ENCODE measurements around the gene CTNNA1. TPM values are rescaled to one million over a fixed set of nuclear protein-coding genes. Genes with fewer than 3 reads are reported as not detected.
A peak's percentile ranks its signal among the peaks of the same experiment; 100 is the strongest.

Gene CTNNA1
- total RNA-seq, 3 donors from 2014 or later = 347 to 457 (median 380) TPM

DNA sequence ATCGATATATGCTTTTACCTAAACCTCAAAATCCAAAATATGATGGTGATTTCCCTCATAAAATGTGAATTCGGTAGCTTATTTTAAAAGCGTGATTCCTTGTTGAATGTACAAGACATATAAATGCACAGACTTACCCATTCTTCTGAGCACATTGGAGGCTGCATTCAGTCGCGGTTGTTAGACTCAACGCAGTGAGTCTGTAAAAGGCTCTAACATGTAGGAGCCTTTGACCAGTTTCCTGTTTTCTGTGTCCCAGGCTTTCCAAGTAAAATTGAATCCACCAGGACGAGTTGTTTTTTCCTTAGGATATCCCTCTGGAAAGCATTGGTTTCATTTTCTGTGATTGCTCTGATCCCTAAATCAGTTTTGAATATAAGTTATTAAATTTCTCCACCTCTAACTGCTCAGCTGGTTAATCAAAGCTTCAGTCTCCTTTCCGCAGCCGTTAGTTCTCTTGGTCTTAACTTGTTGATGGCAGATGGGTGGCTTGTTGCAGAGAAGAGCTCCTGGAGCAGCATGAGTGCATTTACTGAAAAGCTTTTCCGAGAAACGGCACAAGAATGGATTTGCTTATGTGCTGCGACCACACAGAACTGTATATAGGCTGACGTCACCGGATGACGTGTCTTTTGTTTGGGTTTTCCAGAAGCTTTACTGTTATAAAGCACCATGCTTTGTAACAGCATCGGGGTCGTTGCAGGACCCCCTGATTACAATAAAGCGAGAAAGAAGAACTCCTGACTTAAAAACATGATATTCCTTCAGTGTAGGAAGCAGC, 121.7 kb downstream of the CTNNA1 start, which contains the start of gene LRRTM2:
Gene LRRTM2, minus strand, starts transcription at position 565 of the 781 bp plus-strand sequence. Its CDS starts 424 bp downstream, at position 141.
- no peak within 1 kb of the TSS for H3K4me3 ChIP-seq
- H3K36me3 ChIP-seq (ENCODE audit: low read depth) = no peaks in the 10 kb centered on the region
- no peaks in the 10 kb centered on the region for H3K4me1 ChIP-seq (ENCODE audit: low read depth)
- TF ChIP-seq, protein P1, sequence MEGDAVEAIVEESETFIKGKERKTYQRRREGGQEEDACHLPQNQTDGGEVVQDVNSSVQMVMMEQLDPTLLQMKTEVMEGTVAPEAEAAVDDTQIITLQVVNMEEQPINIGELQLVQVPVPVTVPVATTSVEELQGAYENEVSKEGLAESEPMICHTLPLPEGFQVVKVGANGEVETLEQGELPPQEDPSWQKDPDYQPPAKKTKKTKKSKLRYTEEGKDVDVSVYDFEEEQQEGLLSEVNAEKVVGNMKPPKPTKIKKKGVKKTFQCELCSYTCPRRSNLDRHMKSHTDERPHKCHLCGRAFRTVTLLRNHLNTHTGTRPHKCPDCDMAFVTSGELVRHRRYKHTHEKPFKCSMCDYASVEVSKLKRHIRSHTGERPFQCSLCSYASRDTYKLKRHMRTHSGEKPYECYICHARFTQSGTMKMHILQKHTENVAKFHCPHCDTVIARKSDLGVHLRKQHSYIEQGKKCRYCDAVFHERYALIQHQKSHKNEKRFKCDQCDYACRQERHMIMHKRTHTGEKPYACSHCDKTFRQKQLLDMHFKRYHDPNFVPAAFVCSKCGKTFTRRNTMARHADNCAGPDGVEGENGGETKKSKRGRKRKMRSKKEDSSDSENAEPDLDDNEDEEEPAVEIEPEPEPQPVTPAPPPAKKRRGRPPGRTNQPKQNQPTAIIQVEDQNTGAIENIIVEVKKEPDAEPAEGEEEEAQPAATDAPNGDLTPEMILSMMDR (IDR thresholded peaks at IDR 0.05) = no peak
- peak in 1 of 3 donors; percentile 30 for DNase-seq
- H3K9me3 ChIP-seq = no peaks in the 10 kb centered on the region
- no peak for ATAC-seq
- intact Hi-C loops (cut with DNase I, micrococcal nuclease) = no loop called here

DNA sequence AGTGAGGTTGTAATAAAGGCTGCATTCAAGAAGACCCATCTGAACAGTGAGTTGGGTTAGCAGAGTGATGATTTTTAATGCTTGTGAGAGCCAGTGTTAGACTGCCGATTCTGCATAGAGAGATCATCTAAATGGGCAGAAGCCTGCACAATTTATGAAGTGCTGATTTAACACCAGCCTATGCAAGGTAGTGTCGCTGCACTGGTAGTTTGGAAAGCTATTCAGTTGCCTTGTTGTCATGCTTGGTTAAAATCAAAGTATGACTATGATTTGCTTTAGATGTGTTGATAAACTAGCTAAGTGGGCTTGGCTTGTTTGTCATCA, 122.3 kb downstream of the CTNNA1 start:
- TF ChIP-seq, protein P1 (IDR thresholded peaks at IDR 0.05) = no peak
- no peaks in the 10 kb centered on the region for H3K4me1 ChIP-seq (ENCODE audit: low read depth)
- no peak overlapping the region for H3K4me3 ChIP-seq
- intact Hi-C loops (cut with DNase I, micrococcal nuclease) = no loop called here
- no peaks in the 10 kb centered on the region for H3K36me3 ChIP-seq (ENCODE audit: low read depth)
- no peak for DNase-seq
- ATAC-seq = no peak
- H3K9me3 ChIP-seq = no peaks in the 10 kb centered on the region

DNA sequence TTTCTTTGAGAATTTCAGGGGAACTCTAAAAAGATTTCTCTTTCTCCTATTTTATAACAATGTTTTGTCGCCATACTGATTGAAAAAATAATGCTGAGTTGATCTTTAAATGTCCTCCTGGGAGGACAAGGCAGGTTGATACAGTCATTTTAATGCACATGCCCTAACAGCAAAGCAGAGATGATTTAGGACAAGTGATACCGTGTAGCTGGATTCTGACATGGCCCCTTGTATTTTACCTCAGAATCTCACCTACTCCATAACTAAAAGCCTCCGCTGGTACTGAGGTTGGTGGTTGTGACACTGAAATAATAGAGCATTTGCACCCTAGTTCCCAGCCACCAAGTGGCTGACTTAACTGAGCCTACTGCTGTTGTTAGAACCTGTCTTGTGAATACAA, 122.7 kb downstream of the CTNNA1 start:
- Histone ChIP-seq H3K4me1 (ENCODE audit: low read depth) (no peaks in the 10 kb centered on the region), H3K36me3 (ENCODE audit: low read depth) (no peaks in the 10 kb centered on the region), H3K9me3 (no peaks in the 10 kb centered on the region), H3K4me3 (no peak overlapping the region)
- intact Hi-C loops (cut with DNase I, micrococcal nuclease) = no loop called here
- no peak for DNase-seq
- no peak for ATAC-seq
- TF ChIP-seq, protein P1 (IDR thresholded peaks at IDR 0.05) = no peak

DNA sequence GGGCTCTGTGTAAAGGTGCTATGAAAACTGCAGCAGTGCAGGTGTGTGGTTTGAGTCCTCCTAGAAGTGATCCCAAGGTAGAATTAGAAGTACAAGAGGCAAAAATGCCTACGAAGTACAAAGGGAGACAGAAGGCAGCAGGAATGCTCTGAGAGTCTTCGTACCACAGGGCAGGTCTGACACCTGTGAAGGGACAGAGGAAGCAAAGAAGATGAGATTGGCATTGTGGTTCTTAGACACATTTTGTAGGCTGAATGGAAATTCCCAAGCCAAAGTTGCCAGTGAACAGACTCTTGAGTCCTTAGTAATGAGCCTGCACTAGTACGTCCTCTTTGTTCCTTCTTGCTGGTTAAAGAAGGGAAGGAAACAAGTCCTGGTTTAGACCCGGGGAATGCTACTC, 123.6 kb downstream of the CTNNA1 start:
- Histone ChIP-seq H3K9me3 (no peaks in the 10 kb centered on the region), H3K4me1 (ENCODE audit: low read depth) (no peaks in the 10 kb centered on the region), H3K36me3 (ENCODE audit: low read depth) (no peaks in the 10 kb centered on the region), H3K4me3 (no peak overlapping the region)
- ATAC-seq (no peak), DNase-seq (no peak)
- TF ChIP-seq, protein P1 (IDR thresholded peaks at IDR 0.05) = no peak
- intact Hi-C loops (cut with DNase I, micrococcal nuclease) = no loop called here

DNA sequence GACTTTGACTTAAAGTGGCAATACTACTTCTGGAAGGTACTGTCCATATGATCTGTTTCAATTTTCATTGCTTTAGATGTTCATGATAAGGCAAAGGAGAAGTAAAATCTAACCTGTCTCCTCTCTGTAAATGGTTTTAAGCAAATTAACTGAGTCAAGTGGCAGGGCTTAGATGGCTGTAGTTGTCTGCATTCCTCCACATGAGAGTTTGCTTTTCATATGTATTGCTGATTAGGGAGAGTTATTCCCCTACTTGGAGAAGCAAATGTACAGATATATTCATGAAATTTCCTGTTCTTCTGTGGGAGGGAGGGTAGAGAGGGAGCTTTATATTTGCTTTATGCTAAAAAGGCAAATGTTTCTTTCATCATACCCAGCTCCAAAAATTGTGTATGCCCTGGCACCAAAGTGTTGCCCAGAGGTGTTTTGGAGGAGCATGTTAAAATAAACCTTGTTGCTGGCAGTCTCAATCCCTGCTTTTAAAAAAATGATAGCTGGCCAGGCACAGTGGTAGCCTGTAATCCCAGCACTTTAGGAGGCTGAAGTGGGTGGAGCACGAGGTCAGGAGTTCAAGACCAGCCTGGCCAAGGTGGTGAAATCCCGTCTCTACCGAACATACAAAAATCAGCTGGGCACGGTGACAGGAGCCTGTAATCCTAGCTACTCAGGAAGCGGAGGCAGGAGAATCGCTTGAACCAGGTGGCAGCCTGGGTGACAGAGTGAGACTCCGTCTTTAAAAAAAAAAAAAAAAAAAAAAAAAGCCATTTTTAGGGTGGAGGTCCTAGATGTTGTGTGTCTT, 125.4 kb downstream of the CTNNA1 start:
- Histone ChIP-seq H3K4me3 (no peak overlapping the region), H3K4me1 (ENCODE audit: low read depth) (no peaks in the 10 kb centered on the region), H3K36me3 (ENCODE audit: low read depth) (no peaks in the 10 kb centered on the region), H3K9me3 (no peaks in the 10 kb centered on the region)
- DNase-seq = no peak
- no peak for ATAC-seq
- TF ChIP-seq, protein P1 (IDR thresholded peaks at IDR 0.05) = no peak
- intact Hi-C loops (cut with DNase I, micrococcal nuclease) = no loop called here

Measured in mucosa of descending colon (tissue), 3 donors.